ENCODE measurements around the gene FAM20C. TPM values are rescaled to one million over a fixed set of nuclear protein-coding genes. Genes with fewer than 3 reads are reported as not detected.

FAM20C gene
- total and polyA plus RNA-seq, 2 of the 8 experiments (the other 6 are each of a cell fraction or from before 2014, with no cell fraction given): 9.5 to 34.8 TPM

DNA sequence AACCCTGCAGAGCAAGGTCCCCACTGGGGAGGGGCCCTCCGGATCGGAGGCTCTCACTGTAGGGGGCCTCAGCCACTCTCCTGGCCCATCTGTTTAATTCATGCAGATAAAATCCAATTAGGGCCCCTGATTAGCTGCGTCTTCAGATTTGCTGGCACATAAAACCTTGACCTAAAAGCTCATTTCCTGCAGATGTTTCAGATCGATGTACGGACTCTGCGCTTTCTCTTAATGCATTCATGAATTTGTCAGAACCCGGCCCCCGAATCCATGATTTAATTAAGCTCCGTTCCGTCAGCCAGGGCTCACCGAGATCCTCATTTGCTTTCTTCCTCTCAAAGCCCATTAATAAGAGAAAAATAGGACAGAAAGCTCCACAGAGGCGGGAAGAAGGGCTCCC is 57.6 kb downstream of the FAM20C start:
- Histone ChIP-seq H3K4ac (replicated peaks; ENCODE audit: insufficient read length, low read depth, low read length) (no peak overlapping the region), H2BK120ac (replicated peaks; ENCODE audit: low read depth, low read length) (no peak overlapping the region), H3K23ac (ENCODE audit: insufficient read length) (no peak overlapping the region), H3K14ac (ENCODE audit: insufficient read length) (no peak overlapping the region), H4K91ac (replicated peaks; ENCODE audit: insufficient read length, low read length) (no peak overlapping the region), H2BK5ac (ENCODE audit: low read depth, low read length) (no peak overlapping the region), H4K8ac (ENCODE audit: extremely low read depth, insufficient read depth, low read length) (no peak overlapping the region), H3K18ac (ENCODE audit: extremely low read depth, low read length) (no peak overlapping the region), H4K5ac (ENCODE audit: insufficient read length, low read depth, low read length) (no peak overlapping the region), H2BK12ac (ENCODE audit: low read depth, low read length) (no peak overlapping the region), H3K79me2 (ENCODE audit: control insufficient read depth in 1 of 2, insufficient read depth in 2 of 2, low read length in 2 of 2) (no peaks in the 10 kb centered on the region), H3K36me3 (ENCODE audit: control insufficient read depth in 2 of 4, insufficient read depth in 4 of 4, low read length in 3 of 4) (peaks cover 0 to 29% (median 2%) of the 10 kb centered on the region in 4 experiments; a peak in 5 of 8 replicates), H3K4me1 (replicated peaks in 1 of 4; ENCODE audit: control insufficient read depth in 3 of 4, insufficient read depth in 4 of 4, low read length in 3 of 4) (no peaks in the 10 kb centered on the region), H3K27ac (ENCODE audit: low read depth, low read length) (no peak overlapping the region), H3K9me3 (ENCODE audit: insufficient read depth in 2 of 2, low read depth in 1 of 2, low read length in 1 of 2) (peaks cover 0 to 26% of the 10 kb centered on the region in 2 experiments; a peak in 2 of 4 replicates), H3K9ac (replicated peaks in 1 of 4; ENCODE audit: extremely low read depth in 1 of 4, low read depth in 3 of 4, low read length in 3 of 4) (no peak overlapping the region), H3K56ac (replicated peaks; ENCODE audit: insufficient read length, low read depth, low read length) (no peak overlapping the region), H3K79me1 (ENCODE audit: low read depth, low read length) (no peaks in the 10 kb centered on the region), H3K27me3 (replicated peaks in 1 of 4; ENCODE audit: control insufficient read depth in 3 of 4, extremely low read depth in 1 of 4, insufficient read depth in 3 of 4, low read length in 3 of 4) (no peaks in the 10 kb centered on the region), H2BK15ac (ENCODE audit: low read length) (no peak overlapping the region), H3K23me2 (ENCODE audit: low read depth, low read length) (no peaks in the 10 kb centered on the region), H2BK20ac (ENCODE audit: low read length) (no peak overlapping the region), H2AFZ (ENCODE audit: low read length) (no peak overlapping the region), H3K4me2 (ENCODE audit: insufficient read depth in 1 of 2, low read depth in 2 of 2, low read length in 2 of 2) (no peak overlapping the region), H2AK5ac (ENCODE audit: low read depth, low read length) (no peak overlapping the region), H4K20me1 (replicated peaks in 1 of 2; ENCODE audit: control insufficient read depth in 1 of 2, insufficient read depth in 2 of 2, low read length in 2 of 2) (peaks cover 2 to 3% of the 10 kb centered on the region in 2 experiments), H3K4me3 (ENCODE audit: extremely low read depth in 1 of 4, insufficient read depth in 2 of 4, low read depth in 3 of 4, low read length in 4 of 4) (no peak overlapping the region)
- 87% methylated on average over 12 of the region's 12 CpGs; no CpG with 5 or more reads in 1 of the 2 experiments for WGBS, 2 experiments (ENCODE audit: extremely low coverage in 1 of 2, insufficient coverage in 1 of 2, insufficient read length in 1 of 2, insufficient replicate concordance in 2 of 2, low coverage in 1 of 2, low lambda C conversion rate in 2 of 2, missing lambda C conversion rate in 1 of 2)
- FAIRE-seq (no peak), DNase-seq (ENCODE audit: low read depth in 1 of 2, low spot score in 2 of 2) (no peak)
- ChIA-PET POLR2A (ENCODE audit: partially characterized antibody) (no interaction called here), CTCF (ENCODE audit: partially characterized antibody) (interaction anchor here (0.8 to 1.2 kb wide), 6 partner anchors 17 to 186 kb away, joined by 3 to 5 read pairs (median 4); no protein-coding TSS in a partner anchor)
- TF ChIP-seq SP1 (IDR thresholded peaks at IDR 0.05; ENCODE audit: low read depth, low read length): no peak
- TF ChIP-seq NANOG (IDR thresholded peaks at IDR 0.05; ENCODE audit: insufficient read depth, low read depth, low read length, poor library complexity, severe bottlenecking): no peak
- TF ChIP-seq CTBP2 (IDR thresholded peaks at IDR 0.05; ENCODE audit: borderline replicate concordance, insufficient read depth, insufficient read length, low read length): no peak
- TF ChIP-seq SRF (IDR thresholded peaks at IDR 0.05; ENCODE audit: low read depth, low read length): no peak
- TF ChIP-seq, protein P1, sequence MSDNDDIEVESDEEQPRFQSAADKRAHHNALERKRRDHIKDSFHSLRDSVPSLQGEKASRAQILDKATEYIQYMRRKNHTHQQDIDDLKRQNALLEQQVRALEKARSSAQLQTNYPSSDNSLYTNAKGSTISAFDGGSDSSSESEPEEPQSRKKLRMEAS (IDR thresholded peaks at IDR 0.05): no peak
- TF ChIP-seq RXRA (IDR thresholded peaks at IDR 0.05; ENCODE audit: insufficient read depth, low read depth, low read length): no peak
- no peak for TF ChIP-seq KDM4A (IDR thresholded peaks at IDR 0.05; ENCODE audit: low read depth, low read length, severe bottlenecking)
- TF ChIP-seq EGR1 (IDR thresholded peaks at IDR 0.05; ENCODE audit: borderline replicate concordance, low read depth, low read length): no peak
- no peak for TF ChIP-seq SIX5 (IDR thresholded peaks at IDR 0.05; ENCODE audit: low read depth, low read length)
